Tibial nerve (tissue), 3 donors: ENCODE measurements around the gene BMAL1.
"Not testable (repeated sequence)": the region's sequence is repeated elsewhere in the genome, so short reads cannot be mapped to it uniquely, and the experiment has no call there.

Experiments used
- EP300 ChIP-seq, 2 donors: sonication (generic); formaldehyde crosslinking; IDR thresholded peaks; one replicate each; pipeline ENCODE4 v1.6.1; 2017; ENCODE audit warnings: antibody characterized with exemption in 2 of 2, mild to moderate bottlenecking in 1 of 2
- POLR2A ChIP-seq, 2 donors: fragments of 450-650 bp; IDR thresholded peaks; one replicate each; pipeline ENCODE4 v1.6.1; 2017; ENCODE audit warnings: antibody characterized with exemption in 2 of 2, mild to moderate bottlenecking in 2 of 2, moderate library complexity in 2 of 2

DNA sequence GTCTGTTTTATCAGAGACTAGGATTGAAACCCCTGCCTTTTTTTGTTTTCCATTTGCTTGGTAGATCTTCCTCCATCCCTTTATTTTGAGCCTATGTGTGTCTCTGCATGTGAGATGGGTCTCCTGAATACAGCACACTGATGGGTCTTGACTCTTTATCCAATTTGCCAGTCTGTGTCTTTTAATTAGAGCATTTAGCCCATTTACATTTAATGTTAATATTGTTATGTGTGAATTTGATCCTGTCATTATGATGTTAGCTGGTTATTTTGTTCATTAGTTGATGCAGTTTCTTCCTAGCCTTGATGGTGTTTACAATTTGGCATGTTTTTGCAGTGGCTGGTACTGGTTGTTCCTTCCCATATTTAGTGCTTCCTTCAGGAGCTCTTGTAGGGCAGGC, 120.7 kb downstream of the BMAL1 start:
- TF ChIP-seq EP300, POLR2A (IDR thresholded peaks at IDR 0.05): not testable (repeated sequence)
